LNCAP (cell line): ENCODE measurements around the gene TRAF2.

ENCODE experiments used
- CTCF ChIP-seq: fragments of 450-650 bp; IDR thresholded peaks from 2 replicates; pipeline ENCODE4 v1.5.1; 2017; ENCODE audit warnings: mild to moderate bottlenecking

The TRAF2 gene

DNA sequence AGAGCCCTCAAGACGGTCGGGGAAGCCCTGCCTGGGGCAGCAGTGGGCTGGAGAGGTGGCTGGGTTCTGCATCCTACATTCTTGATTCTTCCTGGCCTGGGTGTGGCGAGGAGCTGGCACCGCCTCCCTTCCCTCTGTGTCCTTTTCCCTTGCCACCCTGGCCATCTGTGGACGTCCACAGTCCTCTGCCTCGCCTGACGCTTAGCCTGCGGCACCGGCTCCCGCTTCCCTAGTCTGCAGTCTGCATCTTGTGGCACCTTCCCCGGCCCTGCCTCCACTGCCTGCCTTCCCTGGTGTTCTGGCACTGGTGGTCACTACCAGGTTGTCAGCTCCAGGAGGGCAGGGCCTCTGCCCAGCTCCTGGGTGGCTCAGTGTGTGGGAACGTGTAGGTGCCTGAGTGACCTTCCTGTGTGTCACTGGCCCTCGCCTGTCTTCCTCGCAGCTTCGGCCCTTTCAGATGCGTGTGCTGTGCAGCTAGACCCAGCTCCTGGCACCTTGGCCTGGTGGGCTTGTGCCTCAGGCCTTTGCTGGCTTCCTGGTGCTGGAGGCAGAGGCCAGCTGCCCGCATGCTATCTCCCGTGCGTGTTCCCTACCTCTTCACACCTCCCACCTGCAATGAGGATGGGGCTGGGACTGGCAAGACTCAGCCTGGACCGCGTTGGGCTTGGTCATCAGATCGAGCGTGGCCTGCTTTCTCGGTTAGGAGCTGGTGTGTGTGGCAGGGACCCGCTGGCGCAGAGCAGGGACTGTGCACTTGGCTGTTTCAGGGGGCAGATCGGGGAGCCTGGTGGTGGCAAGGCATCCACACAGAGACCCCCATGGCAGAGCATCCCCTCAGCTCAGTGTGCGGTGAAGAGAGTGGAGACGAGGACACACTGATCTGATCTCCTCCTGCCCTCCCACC, 20.9 kb downstream of the TRAF2 start:
- TF ChIP-seq CTCF, result no peak

- TF ChIP-seq CTCF, result no peak
Observed at GRCh38 chr9:136910197-136910900, 24.0 kb downstream of the TRAF2 start.

DNA sequence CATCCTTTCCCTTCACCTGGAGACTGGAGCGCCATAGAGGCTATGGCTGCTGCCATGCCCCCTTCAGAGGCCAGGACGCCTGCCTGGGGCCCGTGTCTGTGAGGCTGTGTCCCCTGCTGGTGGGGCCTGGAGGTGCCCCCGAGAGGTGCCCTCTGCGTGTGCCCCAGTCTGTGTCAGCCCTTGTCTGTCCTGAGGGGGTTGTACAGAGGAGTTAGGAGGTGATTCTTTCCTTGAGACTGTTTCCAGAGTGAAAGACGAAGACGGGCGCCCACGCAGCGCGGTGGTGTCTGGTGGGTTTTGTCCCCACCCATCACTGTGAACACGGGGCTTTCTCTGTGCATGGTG, 24.6 kb downstream of the TRAF2 start:
- TF ChIP-seq CTCF, result no peak

DNA sequence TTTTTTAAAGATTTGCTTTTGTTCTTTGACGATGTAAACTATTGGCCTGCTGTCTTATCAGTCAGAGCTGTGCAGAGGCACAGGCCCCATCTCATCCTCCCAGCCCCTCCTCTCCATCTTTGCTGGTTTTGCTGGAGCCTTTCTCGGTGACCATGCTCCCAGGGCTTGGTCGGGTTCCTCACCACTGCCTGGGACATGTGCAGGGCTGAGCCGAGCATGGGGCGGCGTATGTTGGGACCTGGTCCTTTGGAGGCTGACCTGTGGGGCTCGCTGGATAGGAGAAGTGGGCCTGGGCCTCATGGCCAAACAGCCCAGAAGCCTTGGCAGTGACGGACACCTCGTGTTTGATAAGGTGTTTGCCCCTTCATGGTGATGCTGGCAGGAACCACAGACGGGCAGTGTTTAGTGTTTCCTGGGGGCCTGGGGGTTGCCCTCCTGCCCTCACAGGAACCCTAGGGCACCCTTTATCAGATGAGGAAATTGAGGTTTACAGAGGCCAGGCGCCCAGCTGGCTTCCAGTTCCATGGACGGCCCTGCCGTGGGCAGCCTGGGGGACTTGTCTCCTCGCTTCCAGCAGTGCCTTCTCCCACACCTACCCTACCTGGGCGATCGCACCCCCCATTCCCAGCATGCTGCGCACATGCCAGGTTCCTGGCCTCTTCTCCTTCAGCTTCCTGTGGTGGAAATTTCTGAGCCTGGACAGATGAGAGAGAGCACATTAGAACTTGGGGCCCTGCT, 27.6 kb downstream of the TRAF2 start:
- TF ChIP-seq CTCF, result no peak

DNA sequence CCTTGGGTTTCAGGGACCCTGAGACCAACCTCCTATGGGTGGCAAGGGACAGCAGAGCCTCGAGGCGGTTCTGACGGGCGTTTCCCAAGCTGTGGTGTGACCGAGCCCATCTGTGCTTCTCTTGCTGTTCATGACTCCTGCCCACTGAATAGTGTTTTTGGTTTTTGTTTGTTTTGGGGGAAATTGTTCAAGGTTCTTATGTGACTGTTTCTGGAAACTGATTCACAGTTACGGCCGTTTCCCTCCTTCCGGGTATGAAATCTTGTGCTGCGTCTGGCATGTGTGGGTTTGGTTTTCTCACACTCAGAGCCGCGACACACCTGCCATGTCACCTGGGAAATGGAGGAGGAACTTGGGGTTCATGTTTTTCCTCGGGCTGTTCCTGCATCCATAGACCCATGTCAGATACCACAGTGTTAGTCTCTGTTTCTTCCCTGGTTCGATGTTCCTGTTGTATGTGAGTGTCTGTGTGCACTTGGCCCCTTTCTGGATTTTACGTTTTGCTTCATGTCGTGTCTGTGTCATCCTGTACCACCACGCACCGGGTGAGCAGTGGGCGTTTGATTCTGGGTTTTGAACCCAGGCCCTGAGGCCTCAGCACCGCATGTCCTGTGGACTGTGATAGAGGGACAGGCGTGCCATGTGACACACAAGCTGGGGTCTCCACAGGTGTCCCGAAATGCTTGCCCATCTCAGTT, 29.5 kb downstream of the TRAF2 start:
- TF ChIP-seq CTCF, result no peak

DNA sequence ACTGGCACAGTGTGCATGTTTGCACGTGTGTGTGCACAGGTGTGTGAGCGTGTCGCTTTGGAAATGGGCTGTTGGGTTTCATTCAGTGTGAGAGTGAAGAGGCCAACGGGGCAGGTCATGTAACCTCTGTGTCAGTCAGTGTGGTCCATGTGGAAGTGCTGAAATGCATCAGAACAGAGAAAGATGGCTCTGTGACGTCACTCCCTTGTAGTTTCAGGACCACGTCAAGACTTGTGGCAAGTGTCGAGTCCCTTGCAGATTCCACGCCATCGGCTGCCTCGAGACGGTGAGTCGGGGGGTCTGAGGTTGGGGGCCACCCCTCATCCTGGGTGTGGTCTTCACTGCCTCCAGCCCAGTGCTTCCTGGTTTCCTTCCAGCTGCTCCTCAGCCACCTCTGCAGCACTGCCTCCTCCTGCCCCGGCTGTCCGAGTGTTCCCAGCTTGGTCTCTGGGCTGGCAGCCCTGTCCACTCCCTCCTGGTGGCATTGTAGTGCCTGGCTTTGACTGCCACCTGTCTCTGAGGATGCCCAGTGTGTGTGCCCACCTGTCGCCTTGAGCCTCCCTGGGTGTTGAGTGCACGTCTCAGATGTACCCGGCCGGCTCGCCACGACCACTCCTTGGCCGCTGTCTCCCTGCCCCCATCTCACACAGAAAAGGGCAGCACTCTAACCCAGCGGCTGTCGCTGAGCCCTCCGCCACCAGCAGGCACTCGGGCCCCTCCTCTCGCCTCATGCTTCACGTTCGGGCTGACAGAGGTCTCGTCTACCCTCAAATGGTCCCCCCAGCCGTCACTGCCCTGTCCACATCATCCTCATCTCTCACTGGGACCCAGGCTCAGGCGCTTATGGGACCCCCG, 30.2 kb downstream of the TRAF2 start:
- no peak for TF ChIP-seq CTCF
